MM.1S (cell line): ENCODE measurements around the gene MAP3K5.

Experiments used
- DNase-seq: peaks from one replicate; pipeline ENCODE4 v3.0.0-alpha.2; 2015
- H2AFZ ChIP-seq: fragments of 300-600 bp; sonication (generic); 2 replicates; pipeline ENCODE4 v1.6.0; 2016; ENCODE audit warnings: antibody characterized with exemption, low read length
- H3F3A ChIP-seq: fragments of 300-600 bp; sonication (generic); 2 replicates; pipeline ENCODE4 v1.6.1; 2016; ENCODE audit warnings: mild to moderate bottlenecking, antibody characterized with exemption, low read length, moderate library complexity, mixed read lengths; ENCODE audit not compliant: insufficient read depth
- H3K27ac ChIP-seq: fragments of 300-600 bp; sonication (generic); 2 replicates; pipeline ENCODE4 v1.5.1; 2016; ENCODE audit warnings: mild to moderate bottlenecking, low read length
- H3K27me3 ChIP-seq: fragments of 300-600 bp; sonication (generic); replicated peaks from 2 replicates; pipeline ENCODE4 v1.6.0; 2016; ENCODE audit warnings: low read length; ENCODE audit not compliant: insufficient read depth
- H3K36me3 ChIP-seq: fragments of 300-600 bp; sonication (generic); replicated peaks from 2 replicates; pipeline ENCODE4 v1.6.1; 2016; ENCODE audit warnings: mild to moderate bottlenecking, low read length, mixed read lengths; ENCODE audit not compliant: insufficient read depth
- H3K4me1 ChIP-seq: fragments of 300-600 bp; sonication (generic); 2 replicates; pipeline ENCODE4 v1.6.1; 2016; ENCODE audit warnings: low read length, mixed read lengths
- H3K4me2 ChIP-seq: fragments of 300-600 bp; sonication (generic); 2 replicates; pipeline ENCODE4 v1.6.0; 2016; ENCODE audit warnings: low read depth, low read length
- H3K4me3 ChIP-seq: fragments of 300-600 bp; sonication (generic); 2 replicates; pipeline ENCODE4 v1.5.1; 2016; ENCODE audit warnings: low read length, mixed read lengths
- H3K79me2 ChIP-seq: fragments of 300-600 bp; sonication (generic); 2 replicates; pipeline ENCODE4 v1.6.1; 2016; ENCODE audit warnings: mixed run types, low read length, mixed read lengths
- H3K9ac ChIP-seq: fragments of 300-600 bp; sonication (generic); 2 replicates; pipeline ENCODE4 v1.6.1; 2016; ENCODE audit warnings: low read length, mixed read lengths
- H3K9me2 ChIP-seq: fragments of 300-600 bp; sonication (generic); replicated peaks from 2 replicates; pipeline ENCODE4 v1.6.1; 2016; ENCODE audit warnings: mild to moderate bottlenecking, low read length, mixed read lengths; ENCODE audit not compliant: insufficient read depth
- H3K9me3 ChIP-seq: fragments of 300-600 bp; sonication (generic); replicated peaks from 2 replicates; pipeline ENCODE4 v1.6.1; 2016; ENCODE audit warnings: mild to moderate bottlenecking, low read length, mixed read lengths; ENCODE audit not compliant: insufficient read depth
- H4K20me1 ChIP-seq: fragments of 300-600 bp; sonication (generic); 2 replicates; pipeline ENCODE4 v1.6.1; 2016; ENCODE audit warnings: mild to moderate bottlenecking, low read length, moderate library complexity, mixed read lengths; ENCODE audit not compliant: insufficient read depth
- CTCF ChIP-seq: fragments of 300-600 bp; sonication (generic); IDR thresholded peaks from 2 replicates; pipeline ENCODE4 v1.5.1; 2016; ENCODE audit warnings: antibody characterized with exemption, low read length, mixed read lengths
- EZH2 ChIP-seq: fragments of 300-600 bp; sonication (generic); optimal IDR thresholded peaks from 2 replicates; pipeline ENCODE3; 2017; ENCODE audit warnings: low read depth, mild to moderate bottlenecking, antibody characterized with exemption, low read length, mixed read lengths
- EZH2phosphoT487 ChIP-seq: fragments of 300-600 bp; sonication (generic); IDR thresholded peaks from 2 replicates; pipeline ENCODE4 v1.6.1; 2018; ENCODE audit warnings: antibody characterized with exemption, low read length

MAP3K5 gene

GRCh38 chr6:136739501-136739900, 52.8 kb downstream of the MAP3K5 start:
- no peak overlapping the region for H3K27ac ChIP-seq
- H3K79me2 ChIP-seq = peaks cover 45% of the 10 kb centered on the region
- H3K4me2 ChIP-seq = no peak overlapping the region

DNA sequence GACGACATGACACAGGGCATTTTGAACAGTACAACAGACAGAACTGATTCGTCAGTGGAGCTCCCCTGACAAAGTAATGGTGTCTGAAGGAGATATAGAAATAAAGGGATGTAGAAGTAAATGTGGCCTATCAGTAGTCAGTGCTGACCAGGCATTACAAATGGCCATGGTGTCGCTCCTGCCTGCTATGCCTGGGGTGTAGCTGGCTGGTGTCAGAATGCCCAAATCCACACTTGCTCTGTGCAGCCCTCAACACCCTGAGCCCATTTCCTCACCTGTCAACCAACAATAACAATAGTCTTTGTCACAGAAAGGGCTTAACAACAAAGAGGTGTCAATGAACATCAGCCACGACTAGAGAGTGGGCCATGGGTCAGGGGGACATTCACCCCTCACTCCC, 53.2 kb downstream of the MAP3K5 start:
- no peak for DNase-seq
- Histone ChIP-seq H3K9me3 (no peaks in the 10 kb centered on the region), H3F3A (no peaks in the 10 kb centered on the region), H3K79me2 (peaks cover 43% of the 10 kb centered on the region), H3K9me2 (no peaks in the 10 kb centered on the region), H3K4me1 (no peaks in the 10 kb centered on the region), H3K4me2 (no peak overlapping the region), H3K36me3 (no peaks in the 10 kb centered on the region), H3K27ac (no peak overlapping the region), H2AFZ (no peak overlapping the region), H3K9ac (no peak overlapping the region), H3K4me3 (no peak overlapping the region), H4K20me1 (no peaks in the 10 kb centered on the region), H3K27me3 (no peaks in the 10 kb centered on the region)
- TF ChIP-seq EZH2 = no peak
- no peak for TF ChIP-seq EZH2phosphoT487
- no peak for TF ChIP-seq CTCF

More at GRCh38 chr6:136739501-136739900, 52.8 kb downstream of the MAP3K5 start:
- no peaks in the 10 kb centered on the region for H3K27me3 ChIP-seq
- DNase-seq = no peak
- no peak overlapping the region for H3K4me3 ChIP-seq
- H3K9me2 ChIP-seq = no peaks in the 10 kb centered on the region
- TF ChIP-seq CTCF (no peak), EZH2phosphoT487 (no peak), EZH2 (no peak)
- H3F3A ChIP-seq = no peaks in the 10 kb centered on the region
- no peaks in the 10 kb centered on the region for H3K4me1 ChIP-seq
- H3K9ac ChIP-seq = no peak overlapping the region
- H3K36me3 ChIP-seq = no peaks in the 10 kb centered on the region
- no peak overlapping the region for H2AFZ ChIP-seq
- no peaks in the 10 kb centered on the region for H3K9me3 ChIP-seq
- no peaks in the 10 kb centered on the region for H4K20me1 ChIP-seq

GRCh38 chr6:136738692-136739057, 53.6 kb downstream of the MAP3K5 start:
- H4K20me1 ChIP-seq = no peaks in the 10 kb centered on the region
- no peak overlapping the region for H3K27ac ChIP-seq
- H3K9ac ChIP-seq = no peak overlapping the region
- H3K79me2 ChIP-seq = peaks cover 43% of the 10 kb centered on the region
- H3K9me2 ChIP-seq = no peaks in the 10 kb centered on the region
- no peaks in the 10 kb centered on the region for H3K4me1 ChIP-seq
- no peaks in the 10 kb centered on the region for H3F3A ChIP-seq
- H3K27me3 ChIP-seq = no peaks in the 10 kb centered on the region
- H3K9me3 ChIP-seq = no peaks in the 10 kb centered on the region
- DNase-seq = no peak
- TF ChIP-seq CTCF (no peak), EZH2 (no peak), EZH2phosphoT487 (no peak)
- H3K36me3 ChIP-seq = no peaks in the 10 kb centered on the region
- H2AFZ ChIP-seq = no peak overlapping the region
- no peak overlapping the region for H3K4me3 ChIP-seq
- H3K4me2 ChIP-seq = no peak overlapping the region
